Upper lobe of left lung (tissue), 4 donors: ENCODE measurements around the gene CYP46A1.

Experiments
- EP300 ChIP-seq, 4 donors: sonication (generic); formaldehyde crosslinking; IDR thresholded peaks; one replicate each; pipeline ENCODE4 v1.5.1; 2017; ENCODE audit warnings: antibody characterized with exemption in 4 of 4, control low read depth in 2 of 4
- TF ChIP-seq, protein P1 (sequence below), 6 experiments: fragments of 450-650 bp in 4 of 6; fragments of 200-600 bp in 2 of 6; sonication (generic) in 2 of 6; IDR thresholded peaks; one replicate each; pipeline ENCODE4 v1.5.1; 2016 to 2019; ENCODE audit warnings: antibody characterized with exemption in 6 of 6

DNA sequence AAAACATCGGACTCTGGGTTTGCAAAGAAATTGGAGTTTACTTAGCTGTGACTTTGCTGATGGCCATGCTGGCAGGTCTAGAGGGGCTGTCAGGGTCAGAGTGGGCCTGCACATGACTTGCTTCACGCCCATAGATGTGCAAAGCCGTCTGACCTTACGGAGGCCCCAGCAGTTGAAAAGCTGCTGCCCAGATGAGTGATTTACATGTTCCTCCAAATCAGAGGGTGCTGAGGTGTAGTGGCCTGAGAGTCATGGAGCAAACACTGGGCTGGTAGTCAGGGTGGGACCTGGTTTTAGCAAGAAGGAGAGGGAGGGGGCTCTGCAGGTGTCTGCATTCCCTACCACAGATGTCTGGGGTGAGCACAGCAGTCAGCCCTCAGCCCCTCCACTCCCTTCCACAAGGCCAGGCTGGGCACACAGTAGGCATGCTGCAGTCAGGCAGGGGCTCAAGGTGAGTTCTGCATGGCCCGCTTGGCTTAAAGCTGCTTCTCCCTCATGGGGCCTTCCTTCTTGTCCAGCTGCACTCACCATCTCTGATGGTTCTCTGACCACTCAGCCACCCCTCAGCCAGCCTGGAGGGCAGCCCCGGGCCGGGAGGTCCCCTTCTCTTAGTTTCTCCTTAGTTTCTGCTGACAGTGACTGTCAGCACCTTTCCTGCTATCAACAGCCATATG is 74.9 kb downstream of the CYP46A1 start:
- TF ChIP-seq, protein P1, sequence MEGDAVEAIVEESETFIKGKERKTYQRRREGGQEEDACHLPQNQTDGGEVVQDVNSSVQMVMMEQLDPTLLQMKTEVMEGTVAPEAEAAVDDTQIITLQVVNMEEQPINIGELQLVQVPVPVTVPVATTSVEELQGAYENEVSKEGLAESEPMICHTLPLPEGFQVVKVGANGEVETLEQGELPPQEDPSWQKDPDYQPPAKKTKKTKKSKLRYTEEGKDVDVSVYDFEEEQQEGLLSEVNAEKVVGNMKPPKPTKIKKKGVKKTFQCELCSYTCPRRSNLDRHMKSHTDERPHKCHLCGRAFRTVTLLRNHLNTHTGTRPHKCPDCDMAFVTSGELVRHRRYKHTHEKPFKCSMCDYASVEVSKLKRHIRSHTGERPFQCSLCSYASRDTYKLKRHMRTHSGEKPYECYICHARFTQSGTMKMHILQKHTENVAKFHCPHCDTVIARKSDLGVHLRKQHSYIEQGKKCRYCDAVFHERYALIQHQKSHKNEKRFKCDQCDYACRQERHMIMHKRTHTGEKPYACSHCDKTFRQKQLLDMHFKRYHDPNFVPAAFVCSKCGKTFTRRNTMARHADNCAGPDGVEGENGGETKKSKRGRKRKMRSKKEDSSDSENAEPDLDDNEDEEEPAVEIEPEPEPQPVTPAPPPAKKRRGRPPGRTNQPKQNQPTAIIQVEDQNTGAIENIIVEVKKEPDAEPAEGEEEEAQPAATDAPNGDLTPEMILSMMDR (IDR thresholded peaks at IDR 0.05), result no peak
- TF ChIP-seq EP300 (IDR thresholded peaks at IDR 0.05), result no peak
